Omental fat pad (tissue), 4 donors: ENCODE measurements around the gene SYF2. TPM values are rescaled to one million over a fixed set of nuclear protein-coding genes. Genes with fewer than 3 reads are reported as not detected.
"Not testable (repeated sequence)": the region's sequence is repeated elsewhere in the genome, so short reads cannot be mapped to it uniquely, and the experiment has no call there.

Experiments
- ATAC-seq: fragments of 150-250 bp; one replicate; pipeline ENCODE4 v1.9.1; 2016; ENCODE audit warnings: mild to moderate bottlenecking, moderate library complexity; ENCODE audit not compliant: low FRiP score
- DNase-seq: peaks from one replicate; pipeline ENCODE4 v3.0.0-alpha.2; 2019; ENCODE audit warnings: low spot score
- total RNA-seq, 4 donors: library from RNA; depleted of rRNA; stranded (reverse); fragments of >200 nt; gene quantifications; one replicate each; pipeline ENCODE4 v1.1.0, GENCODE V29; 2016
- TF ChIP-seq, protein P1 (sequence below), 3 donors: fragments of 450-650 bp; IDR thresholded peaks; one replicate each; pipeline ENCODE4 v1.5.1; 2016 to 2017; ENCODE audit warnings: antibody characterized with exemption in 3 of 3, mild to moderate bottlenecking in 3 of 3, moderate library complexity in 2 of 3

The SYF2 gene
- total RNA-seq, 4 donors from 2014 or later, result 37.0 to 57.4 (median 47.4) TPM

DNA sequence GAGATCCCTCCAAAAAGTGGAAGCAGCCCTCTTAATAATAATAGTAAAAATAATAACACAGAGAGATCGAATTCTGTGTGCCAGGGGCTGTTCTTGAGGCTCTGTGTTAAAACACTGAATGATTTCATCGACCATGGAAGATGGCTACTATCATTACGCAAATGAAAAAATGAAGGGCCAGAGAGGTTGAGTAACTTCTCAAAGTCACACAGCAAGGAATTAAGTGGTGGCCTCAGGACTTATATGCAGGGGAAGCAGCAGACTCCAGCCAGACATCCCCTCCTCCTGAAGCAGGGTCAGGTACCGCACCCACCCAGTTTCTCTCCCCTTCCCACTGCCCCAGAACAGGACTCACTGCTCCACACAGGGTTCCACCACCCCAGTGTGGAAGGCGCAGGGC lies 40.1 kb downstream of the SYF2 start:
- TF ChIP-seq, protein P1, sequence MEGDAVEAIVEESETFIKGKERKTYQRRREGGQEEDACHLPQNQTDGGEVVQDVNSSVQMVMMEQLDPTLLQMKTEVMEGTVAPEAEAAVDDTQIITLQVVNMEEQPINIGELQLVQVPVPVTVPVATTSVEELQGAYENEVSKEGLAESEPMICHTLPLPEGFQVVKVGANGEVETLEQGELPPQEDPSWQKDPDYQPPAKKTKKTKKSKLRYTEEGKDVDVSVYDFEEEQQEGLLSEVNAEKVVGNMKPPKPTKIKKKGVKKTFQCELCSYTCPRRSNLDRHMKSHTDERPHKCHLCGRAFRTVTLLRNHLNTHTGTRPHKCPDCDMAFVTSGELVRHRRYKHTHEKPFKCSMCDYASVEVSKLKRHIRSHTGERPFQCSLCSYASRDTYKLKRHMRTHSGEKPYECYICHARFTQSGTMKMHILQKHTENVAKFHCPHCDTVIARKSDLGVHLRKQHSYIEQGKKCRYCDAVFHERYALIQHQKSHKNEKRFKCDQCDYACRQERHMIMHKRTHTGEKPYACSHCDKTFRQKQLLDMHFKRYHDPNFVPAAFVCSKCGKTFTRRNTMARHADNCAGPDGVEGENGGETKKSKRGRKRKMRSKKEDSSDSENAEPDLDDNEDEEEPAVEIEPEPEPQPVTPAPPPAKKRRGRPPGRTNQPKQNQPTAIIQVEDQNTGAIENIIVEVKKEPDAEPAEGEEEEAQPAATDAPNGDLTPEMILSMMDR (IDR thresholded peaks at IDR 0.05), result no peak
- ATAC-seq, result no peak
- no peak for DNase-seq

DNA sequence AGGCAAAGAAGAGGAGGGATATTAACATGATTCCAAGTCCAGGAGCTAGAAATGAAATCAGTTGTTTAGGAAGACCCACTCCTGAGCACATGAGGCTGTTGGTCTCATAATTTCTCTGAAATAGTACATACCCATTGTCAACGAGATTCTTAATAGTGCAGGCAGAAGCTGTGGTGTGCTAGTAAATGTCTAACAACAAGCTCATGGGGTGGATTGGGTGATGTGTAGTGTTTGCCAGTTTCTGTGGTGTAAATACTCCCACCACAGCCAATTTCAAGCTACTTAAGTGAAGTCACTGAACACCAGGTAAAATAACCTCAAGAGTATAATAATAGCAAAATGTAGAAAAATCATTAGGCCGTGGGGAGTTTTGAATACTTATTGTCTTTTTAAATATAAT lies 42.0 kb downstream of the SYF2 start:
- DNase-seq (no peak), ATAC-seq (no peak)
- TF ChIP-seq, protein P1 (IDR thresholded peaks at IDR 0.05), result no peak

DNA sequence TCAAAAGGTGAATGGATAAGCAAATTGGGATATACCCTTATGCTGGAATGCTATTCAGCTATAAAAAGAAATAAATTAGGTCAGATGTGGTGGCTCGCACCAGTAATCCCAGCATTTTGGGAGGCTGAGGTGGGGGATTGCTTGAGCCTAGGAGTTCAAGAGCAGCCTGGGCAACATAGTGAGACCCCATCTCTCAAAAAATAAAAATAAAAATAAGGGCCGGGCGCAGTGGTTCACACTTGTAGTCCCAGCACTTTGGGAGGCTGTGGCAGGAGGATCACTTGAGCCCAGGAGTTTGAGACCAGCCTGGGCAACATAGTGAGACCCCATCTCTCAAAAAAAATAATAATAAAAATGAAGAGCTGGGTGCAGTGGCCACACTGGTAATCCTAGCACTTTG lies 44.4 kb downstream of the SYF2 start:
- not testable (repeated sequence) for DNase-seq, ATAC-seq

DNA sequence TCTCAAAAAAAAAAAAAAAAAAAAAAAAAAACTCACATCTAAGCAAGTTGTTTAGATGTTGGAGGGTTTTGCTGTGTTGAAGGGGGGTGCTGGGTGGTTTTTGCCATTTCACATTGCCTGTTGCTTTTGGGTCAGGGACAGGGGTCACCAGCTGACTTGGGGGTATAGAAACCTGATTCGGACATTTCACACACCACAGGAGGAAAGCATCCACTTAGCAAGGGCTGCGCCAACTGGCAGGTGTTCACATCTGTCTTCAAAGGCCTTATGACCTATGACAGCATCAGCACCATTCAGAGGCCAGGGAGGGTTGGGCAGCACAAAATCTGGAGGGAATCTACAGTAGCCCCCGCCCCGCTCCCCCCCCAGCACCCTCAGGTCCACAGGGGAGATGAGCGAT lies 45.2 kb downstream of the SYF2 start:
- ATAC-seq (no peak), DNase-seq (no peak)
- TF ChIP-seq, protein P1 (IDR thresholded peaks at IDR 0.05), result no peak

DNA sequence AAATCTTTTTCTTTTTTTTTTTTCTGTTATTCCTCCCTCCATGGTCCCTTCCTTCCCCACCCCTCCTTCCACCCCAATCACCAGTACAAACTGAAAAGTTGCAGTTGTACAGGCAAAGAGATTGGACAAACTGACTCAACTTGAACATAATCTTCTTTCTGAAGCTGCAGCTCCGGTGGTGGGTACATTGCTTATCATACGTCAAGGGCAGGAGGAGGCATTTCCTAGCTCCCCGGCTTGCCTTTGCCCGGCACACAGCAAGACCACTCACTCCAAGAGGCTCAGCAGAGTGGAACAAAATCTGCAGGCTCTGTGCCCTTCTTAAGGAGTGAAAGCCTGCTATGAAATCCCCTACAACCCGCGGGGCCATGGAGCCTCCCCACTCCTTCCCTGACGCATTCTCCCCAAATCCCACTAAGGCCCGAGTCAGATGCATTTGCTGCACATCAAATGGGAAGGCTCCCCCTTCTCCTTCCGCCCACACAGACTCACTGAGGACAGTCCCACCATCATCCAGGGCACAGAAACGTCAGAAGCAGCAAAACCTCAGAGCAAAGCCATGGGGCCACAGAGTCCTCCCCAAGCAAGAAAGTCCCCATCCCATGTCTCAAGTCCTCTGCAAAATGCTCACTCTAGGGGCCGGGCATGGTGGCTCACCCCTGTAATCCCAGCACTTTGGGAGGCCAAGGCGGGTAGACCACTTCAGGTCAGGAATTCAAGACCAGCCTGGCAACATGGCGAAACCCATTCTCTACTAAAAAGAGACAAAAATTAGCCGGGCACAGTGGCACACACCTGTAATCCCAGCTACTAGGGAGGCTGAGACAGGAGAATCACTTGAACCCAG lies 45.9 kb downstream of the SYF2 start:
- TF ChIP-seq, protein P1 (IDR thresholded peaks at IDR 0.05), result no peak
- ATAC-seq (no peak), DNase-seq (no peak)

DNA sequence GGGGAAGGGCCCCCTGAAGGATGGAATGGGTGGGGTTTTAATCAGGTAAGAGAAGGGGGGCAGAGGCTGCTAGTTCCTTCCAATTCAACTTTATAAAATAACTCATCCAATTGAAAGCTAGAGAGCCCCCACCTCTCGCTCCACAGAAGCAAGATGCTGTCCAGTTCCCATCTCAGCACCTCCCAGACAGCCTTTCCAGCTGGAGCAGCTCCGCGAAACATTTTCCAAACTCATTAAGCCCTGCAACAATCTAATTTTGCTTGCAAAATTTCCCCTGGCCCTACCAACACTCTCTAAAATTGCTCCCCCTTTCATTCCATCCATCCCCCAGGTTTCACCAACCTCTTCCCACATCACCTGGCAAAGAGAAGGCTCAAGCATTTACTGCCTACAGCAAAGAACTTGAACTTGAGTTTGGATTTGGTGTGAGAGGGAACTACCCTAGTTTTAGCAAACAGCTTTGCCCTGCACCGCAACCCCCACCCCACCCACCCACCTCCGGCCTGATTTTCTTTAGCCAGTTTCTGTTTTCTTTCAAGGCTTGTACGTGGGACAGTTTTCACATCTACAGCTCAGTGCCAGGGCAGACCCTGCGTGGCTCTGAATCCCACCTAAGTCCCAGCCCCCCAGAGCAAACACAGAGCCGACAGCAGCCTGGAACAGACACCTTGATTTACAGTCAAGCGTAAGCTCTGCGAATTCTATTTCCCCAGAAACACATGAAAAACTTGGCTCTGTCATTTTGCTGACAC lies 46.7 kb downstream of the SYF2 start:
- DNase-seq (no peak), ATAC-seq (no peak)
- TF ChIP-seq, protein P1 (IDR thresholded peaks at IDR 0.05), result no peak

DNA sequence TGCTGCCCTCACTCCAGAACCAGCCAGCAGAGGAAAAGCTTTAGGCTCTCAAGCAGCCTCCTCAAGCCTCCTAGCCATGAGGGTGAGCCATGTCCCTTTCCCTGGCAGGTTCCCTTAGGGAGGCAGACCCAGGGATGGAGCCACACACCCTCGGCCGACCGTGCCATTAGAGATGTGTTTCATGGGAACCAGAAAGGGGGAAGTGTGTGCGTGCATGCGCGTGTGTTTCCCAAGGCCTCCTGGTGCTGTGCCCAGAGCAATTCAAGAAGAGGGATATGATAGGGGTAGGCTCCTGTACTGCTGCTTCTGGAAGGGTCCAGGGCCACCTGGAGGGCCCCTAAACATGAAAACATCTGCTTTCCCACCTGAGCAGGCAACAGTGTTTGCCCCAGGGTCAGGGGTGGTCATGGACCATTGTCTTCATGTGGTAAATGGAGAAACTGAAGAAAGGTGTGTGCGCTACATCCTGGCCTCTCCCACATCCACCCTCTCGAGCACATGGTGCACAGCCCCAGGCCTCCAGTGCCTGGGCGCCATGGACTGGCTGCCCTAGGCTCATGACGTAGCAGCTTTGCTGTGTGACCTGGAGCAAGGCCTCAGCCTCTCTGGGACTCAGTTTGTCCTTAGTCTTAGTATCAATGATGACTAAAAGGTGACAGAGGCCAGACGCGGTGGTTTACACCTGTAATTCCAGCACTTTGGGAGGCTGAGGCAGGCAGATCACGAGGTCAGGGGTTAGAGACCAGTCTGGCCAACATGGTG lies 48.1 kb downstream of the SYF2 start:
- TF ChIP-seq, protein P1 (IDR thresholded peaks at IDR 0.05), result no peak
- no peak for ATAC-seq
- no peak for DNase-seq
